PC-9 (cell line): ENCODE results near the gene ZYG11B. TPM values are rescaled to one million over a fixed set of nuclear protein-coding genes. Genes with fewer than 3 reads are reported as not detected.

ENCODE experiments used
- Bru-seq: library from RNA; stranded (reverse); fragments of 400-500 nt; gene quantifications from one replicate; lab custom pipeline; 2021; lab: Mats Ljungman, UMichigan
- BruChase-seq, 2 experiments: library from RNA; stranded (reverse); fragments of 400-500 nt; gene quantifications; one replicate each; lab custom pipeline; 2021; lab: Mats Ljungman, UMichigan
- BruUV-seq: library from RNA; stranded (reverse); fragments of 400-500 nt; replicated peaks from 2 replicates; lab custom pipeline; 2021; lab: Mats Ljungman, UMichigan
- CTCF ChIA-PET: fragments of 300-600 bp; sonication (Branson Sonifier 250); formaldehyde crosslinking; loops from one replicate; lab custom pipeline; 2022; ENCODE audit warnings: antibody characterized with exemption; lab: Charles Lee
- POLR2A ChIA-PET: fragments of 300-600 bp; sonication (Branson Sonifier 250); formaldehyde crosslinking; loops from one replicate; lab custom pipeline; 2022; ENCODE audit warnings: antibody characterized with exemption; ENCODE audit not compliant: unreplicated experiment; lab: Charles Lee
- DNase-seq, 2 experiments: peaks; one replicate each; pipeline versions ENCODE4 v3.0.0 to v3.0.0-alpha.2; 2015 to 2022; ENCODE audit warnings: mixed read lengths in 1 of 2
- H2AFZ ChIP-seq: fragments of 200-600 bp; sonication (generic); 2 replicates; pipeline ENCODE4 v1.8.1; 2017; ENCODE audit warnings: antibody characterized with exemption
- H3F3A ChIP-seq: fragments of 200-600 bp; sonication (generic); 2 replicates; pipeline ENCODE4 v1.8.1; 2017; ENCODE audit warnings: antibody characterized with exemption, mild to moderate bottlenecking, low read depth; ENCODE audit not compliant: insufficient read depth
- H3K27ac ChIP-seq: fragments of 200-600 bp; sonication (generic); 2 replicates; pipeline ENCODE4 v1.6.1; 2016; ENCODE audit warnings: mixed run types
- H3K27me3 ChIP-seq: fragments of 200-600 bp; sonication (generic); 2 replicates; pipeline ENCODE4 v1.6.1; 2016; ENCODE audit warnings: low read depth, mixed run types; ENCODE audit not compliant: insufficient read depth
- H3K36me3 ChIP-seq: fragments of 200-600 bp; sonication (generic); 2 replicates; pipeline ENCODE4 v1.6.1; 2016; ENCODE audit warnings: low read depth, mixed run types
- H3K4me1 ChIP-seq: fragments of 200-600 bp; sonication (generic); replicated peaks from 2 replicates; pipeline ENCODE4 v1.6.1; 2016; ENCODE audit warnings: mixed run types; ENCODE audit not compliant: insufficient read depth
- H3K4me2 ChIP-seq: fragments of 200-600 bp; sonication (generic); 2 replicates; pipeline ENCODE4 v1.6.1; 2017; ENCODE audit warnings: mixed run types
- H3K4me3 ChIP-seq: fragments of 200-600 bp; sonication (generic); 2 replicates; pipeline ENCODE4 v1.6.1; 2016; ENCODE audit warnings: mixed run types
- H3K79me2 ChIP-seq: fragments of 200-600 bp; sonication (generic); 2 replicates; pipeline ENCODE4 v1.6.1; 2017; ENCODE audit warnings: low read depth, mixed run types
- H3K9me2 ChIP-seq: fragments of 200-600 bp; sonication (generic); 2 replicates; pipeline ENCODE4 v1.8.1; 2017; ENCODE audit warnings: mild to moderate bottlenecking; ENCODE audit not compliant: insufficient read depth
- H3K9me3 ChIP-seq: fragments of 200-600 bp; sonication (generic); 2 replicates; pipeline ENCODE4 v1.8.1; 2016; ENCODE audit warnings: low read depth; ENCODE audit not compliant: insufficient read depth
- H4K20me1 ChIP-seq: fragments of 200-600 bp; sonication (generic); 2 replicates; pipeline ENCODE4 v1.8.1; 2017; ENCODE audit not compliant: insufficient read depth
- EZH2 ChIP-seq: fragments of 200-600 bp; sonication (generic); IDR thresholded peaks from 2 replicates; pipeline ENCODE4 v1.8.0; 2017; ENCODE audit warnings: antibody characterized with exemption, low read depth
- intact Hi-C: fragments of 100-400 bp; cut with micrococcal nuclease; formaldehyde crosslinking; loops from one replicate; pipeline ENCODE4 v1.10.0; 2022; ENCODE audit not compliant: unreplicated experiment
- long read RNA-seq: library from polyadenylated mRNA; stranded (forward); transcript quantifications from one replicate; pipeline ENCODE4 v2.0.0, GENCODE V29; 2022
- total RNA-seq: library from RNA; stranded (reverse); gene quantifications from 2 replicates; pipeline ENCODE4 v1.2.3, GENCODE V29; 2021
- TF ChIP-seq, protein P1 (sequence below): fragments of 200-600 bp; sonication (generic); conservative IDR thresholded peaks from 2 replicates; pipeline ENCODE4 v1.6.1; 2017; ENCODE audit warnings: mixed run types, antibody characterized with exemption, mild to moderate bottlenecking, moderate library complexity

ZYG11B gene
- total RNA-seq (18.6 and 21.4 TPM in 2 replicates), Bru-seq, nascent RNA (percentile 74 among the genes with signal in this experiment), BruChase-seq, experiment 1, labeled RNA remaining after a 2-hour chase (percentile 74 among the genes with signal in this experiment), BruChase-seq, experiment 2, labeled RNA remaining after a 6-hour chase (percentile 79 among the genes with signal in this experiment)
- long read RNA-seq, partial matches to known transcripts = 0 of 5 reads
- long read RNA-seq, other reads (novel, unspliced or antisense) = 5 of 5 reads

GRCh38 chr1:52726265-52727113 lies at the start of gene ZYG11B:
Gene ZYG11B, plus strand, starts transcription at chr1:52726453. Its CDS starts 201 bp downstream, at chr1:52726654.
- peak within 1 kb of the TSS; percentile 87 for H3K4me3 ChIP-seq
- intact Hi-C loops = no loop called here
- no peaks in the 10 kb centered on the region for H3K9me3 ChIP-seq
- ChIA-PET CTCF (interaction anchor here (1.0 kb wide), 1 partner anchor 76 kb away, joined by 3 read pairs; no protein-coding TSS in a partner anchor), POLR2A (interaction anchor here (0.6 kb wide), 1 partner anchor 849 kb away, joined by 3 read pairs; no protein-coding TSS in a partner anchor)
- no peaks in the 10 kb centered on the region; the same call in 1 of the 2 replicates for H3F3A ChIP-seq
- peak; percentile 63 to 91 for DNase-seq
- no peaks in the 10 kb centered on the region for H3K9me2 ChIP-seq
- H3K27ac ChIP-seq = no peak within 1 kb of the TSS
- BruUV-seq = no TSS peak
- peaks cover 13% of the 10 kb centered on the region for H3K4me1 ChIP-seq
- TF ChIP-seq, protein P1, sequence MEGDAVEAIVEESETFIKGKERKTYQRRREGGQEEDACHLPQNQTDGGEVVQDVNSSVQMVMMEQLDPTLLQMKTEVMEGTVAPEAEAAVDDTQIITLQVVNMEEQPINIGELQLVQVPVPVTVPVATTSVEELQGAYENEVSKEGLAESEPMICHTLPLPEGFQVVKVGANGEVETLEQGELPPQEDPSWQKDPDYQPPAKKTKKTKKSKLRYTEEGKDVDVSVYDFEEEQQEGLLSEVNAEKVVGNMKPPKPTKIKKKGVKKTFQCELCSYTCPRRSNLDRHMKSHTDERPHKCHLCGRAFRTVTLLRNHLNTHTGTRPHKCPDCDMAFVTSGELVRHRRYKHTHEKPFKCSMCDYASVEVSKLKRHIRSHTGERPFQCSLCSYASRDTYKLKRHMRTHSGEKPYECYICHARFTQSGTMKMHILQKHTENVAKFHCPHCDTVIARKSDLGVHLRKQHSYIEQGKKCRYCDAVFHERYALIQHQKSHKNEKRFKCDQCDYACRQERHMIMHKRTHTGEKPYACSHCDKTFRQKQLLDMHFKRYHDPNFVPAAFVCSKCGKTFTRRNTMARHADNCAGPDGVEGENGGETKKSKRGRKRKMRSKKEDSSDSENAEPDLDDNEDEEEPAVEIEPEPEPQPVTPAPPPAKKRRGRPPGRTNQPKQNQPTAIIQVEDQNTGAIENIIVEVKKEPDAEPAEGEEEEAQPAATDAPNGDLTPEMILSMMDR = no peak
- TF ChIP-seq EZH2 = no peak
- no peaks in the 10 kb centered on the region for H3K36me3 ChIP-seq
- peak within 1 kb of the TSS; percentile 77 for H2AFZ ChIP-seq
- H4K20me1 ChIP-seq = no peaks in the 10 kb centered on the region
- H3K27me3 ChIP-seq = no peaks in the 10 kb centered on the region
- H3K4me2 ChIP-seq = peak within 1 kb of the TSS; percentile 94
- peaks cover 34% of the 10 kb centered on the region for H3K79me2 ChIP-seq

GRCh38 chr1:52677076-52677806 lies 49.0 kb upstream of the ZYG11B start:
- POLR2A ChIA-PET = interaction anchor here (0.7 kb wide), 1 partner anchor 18 kb away, joined by 4 read pairs; no protein-coding TSS in a partner anchor
- DNase-seq = no peak
- Histone ChIP-seq H3F3A (peaks cover 5% of the 10 kb centered on the region; the same call in 1 of the 2 replicates), H3K4me3 (no peak overlapping the region), H3K4me1 (peaks cover 15% of the 10 kb centered on the region), H3K9me2 (no peaks in the 10 kb centered on the region), H3K36me3 (no peaks in the 10 kb centered on the region), H3K27me3 (no peaks in the 10 kb centered on the region), H3K4me2 (no peak overlapping the region), H3K79me2 (no peaks in the 10 kb centered on the region), H3K27ac (no peak overlapping the region), H4K20me1 (no peaks in the 10 kb centered on the region), H2AFZ (no peak overlapping the region), H3K9me3 (no peaks in the 10 kb centered on the region)
- TF ChIP-seq, protein P1 = no peak
- TF ChIP-seq EZH2 = no peak
- BruUV-seq = no TSS peak
- CTCF ChIA-PET = no interaction called here
- intact Hi-C loops = no loop called here

DNA sequence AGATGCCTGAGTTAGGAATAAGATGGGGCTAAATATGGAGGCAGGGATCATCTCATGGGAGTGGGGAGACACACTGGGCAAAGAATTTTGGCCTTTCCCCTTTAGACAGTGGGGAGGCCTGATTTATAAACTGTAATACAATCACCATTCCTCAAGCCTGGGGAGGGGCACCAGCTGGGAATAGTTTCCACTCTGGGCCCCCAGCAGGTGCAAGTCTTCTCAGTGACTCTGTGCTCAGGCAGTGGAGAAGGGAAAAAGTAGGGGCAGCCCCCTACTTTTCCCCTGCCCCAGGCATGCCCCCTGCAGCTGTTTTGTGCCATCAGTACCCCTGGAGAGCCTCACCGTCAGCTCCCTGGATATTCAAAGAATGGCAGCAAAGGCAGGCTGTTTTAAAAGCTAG lies 47.2 kb upstream of the ZYG11B start:
- Histone ChIP-seq H3K79me2 (no peaks in the 10 kb centered on the region), H3K9me2 (no peaks in the 10 kb centered on the region), H3K4me1 (peaks cover 14% of the 10 kb centered on the region), H3K4me3 (no peak overlapping the region), H3K36me3 (no peaks in the 10 kb centered on the region), H3K27me3 (no peaks in the 10 kb centered on the region), H3F3A (peaks cover 5% of the 10 kb centered on the region; the same call in 1 of the 2 replicates), H4K20me1 (no peaks in the 10 kb centered on the region), H3K4me2 (no peak overlapping the region), H2AFZ (no peak overlapping the region), H3K27ac (no peak overlapping the region), H3K9me3 (no peaks in the 10 kb centered on the region)
- ChIA-PET CTCF (no interaction called here), POLR2A (no interaction called here)
- TF ChIP-seq EZH2 = no peak
- TF ChIP-seq, protein P1 = no peak
- intact Hi-C loops = no loop called here
- BruUV-seq = no TSS peak
- DNase-seq = no peak
